ENCODE measurements around the gene DRC3.

DRC3 gene

DNA sequence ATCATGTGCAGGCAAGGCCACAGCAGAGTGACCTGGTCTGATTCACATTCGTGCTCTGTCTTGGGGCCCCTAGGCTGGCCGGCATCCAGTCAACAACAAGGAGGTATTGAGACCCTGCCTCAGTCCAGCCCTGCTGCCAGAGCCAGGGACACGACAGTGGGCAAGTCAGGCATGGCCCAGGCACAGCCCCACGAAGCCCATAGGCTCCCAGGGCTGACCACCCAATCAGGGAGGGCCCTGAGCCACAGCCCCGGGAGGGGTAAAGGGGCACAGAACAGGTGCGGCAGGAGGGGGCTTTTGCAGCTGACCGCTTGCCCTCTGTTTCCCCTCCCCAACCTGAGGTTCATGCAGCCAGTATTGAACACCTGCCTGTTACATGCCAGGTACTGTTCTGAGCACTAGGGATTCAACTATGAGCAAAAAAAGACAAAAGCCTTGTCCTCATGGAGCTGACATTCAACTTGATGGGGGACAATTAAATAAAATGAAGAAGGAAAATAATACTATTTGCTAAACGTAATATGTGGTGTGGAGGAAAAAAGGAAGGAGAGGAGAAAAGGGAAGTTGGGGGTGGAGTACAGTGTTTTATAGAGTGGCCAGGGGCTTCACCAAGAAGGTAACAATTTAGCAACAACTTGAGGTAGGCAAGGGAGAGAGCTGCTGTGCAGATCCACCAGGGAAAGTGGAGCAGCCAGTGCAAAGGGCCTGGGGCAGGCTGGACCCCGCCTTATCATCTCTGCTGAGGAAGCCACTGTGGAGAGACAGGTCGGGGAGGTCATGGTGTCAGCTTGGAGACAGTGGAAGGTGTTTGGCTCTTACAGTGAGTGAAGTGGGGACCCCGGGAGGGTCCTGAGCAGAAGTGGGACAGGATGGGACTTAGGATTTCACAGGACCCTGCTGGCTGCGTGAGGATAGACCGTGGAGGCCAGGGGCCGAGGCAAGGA lies 6.1 kb downstream of the DRC3 start:
- TF ChIP-seq, protein P1, sequence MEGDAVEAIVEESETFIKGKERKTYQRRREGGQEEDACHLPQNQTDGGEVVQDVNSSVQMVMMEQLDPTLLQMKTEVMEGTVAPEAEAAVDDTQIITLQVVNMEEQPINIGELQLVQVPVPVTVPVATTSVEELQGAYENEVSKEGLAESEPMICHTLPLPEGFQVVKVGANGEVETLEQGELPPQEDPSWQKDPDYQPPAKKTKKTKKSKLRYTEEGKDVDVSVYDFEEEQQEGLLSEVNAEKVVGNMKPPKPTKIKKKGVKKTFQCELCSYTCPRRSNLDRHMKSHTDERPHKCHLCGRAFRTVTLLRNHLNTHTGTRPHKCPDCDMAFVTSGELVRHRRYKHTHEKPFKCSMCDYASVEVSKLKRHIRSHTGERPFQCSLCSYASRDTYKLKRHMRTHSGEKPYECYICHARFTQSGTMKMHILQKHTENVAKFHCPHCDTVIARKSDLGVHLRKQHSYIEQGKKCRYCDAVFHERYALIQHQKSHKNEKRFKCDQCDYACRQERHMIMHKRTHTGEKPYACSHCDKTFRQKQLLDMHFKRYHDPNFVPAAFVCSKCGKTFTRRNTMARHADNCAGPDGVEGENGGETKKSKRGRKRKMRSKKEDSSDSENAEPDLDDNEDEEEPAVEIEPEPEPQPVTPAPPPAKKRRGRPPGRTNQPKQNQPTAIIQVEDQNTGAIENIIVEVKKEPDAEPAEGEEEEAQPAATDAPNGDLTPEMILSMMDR (IDR thresholded peaks at IDR 0.05; ENCODE audit: borderline replicate concordance, insufficient read depth, low read depth, low read length): no peak
- no peak overlapping the region for H3K4me3 ChIP-seq (ENCODE audit: low read depth, low read length)

DNA sequence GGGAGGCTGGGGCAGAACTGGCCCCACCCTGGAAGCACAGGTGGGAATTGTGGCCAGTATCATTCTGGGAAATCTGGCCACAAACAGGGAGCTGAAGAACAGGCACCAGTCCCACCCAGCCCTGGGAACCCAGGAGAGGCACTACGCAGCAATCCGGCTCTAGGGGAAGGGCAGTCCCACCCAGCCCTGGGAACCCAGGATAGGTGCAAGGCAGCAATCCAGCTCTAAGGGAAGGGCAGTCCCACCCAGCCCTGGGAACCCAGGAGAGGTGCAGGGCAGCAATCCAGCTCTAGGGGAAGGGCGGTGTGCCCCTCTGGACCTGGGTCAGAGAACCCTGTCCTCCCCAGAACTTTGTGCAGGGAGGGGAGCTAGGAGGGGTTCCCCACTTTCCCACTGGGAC lies 7.1 kb downstream of the DRC3 start:
- TF ChIP-seq, protein P1 (IDR thresholded peaks at IDR 0.05; ENCODE audit: borderline replicate concordance, insufficient read depth, low read depth, low read length): no peak
- H3K4me3 ChIP-seq (ENCODE audit: low read depth, low read length): no peak overlapping the region

DNA sequence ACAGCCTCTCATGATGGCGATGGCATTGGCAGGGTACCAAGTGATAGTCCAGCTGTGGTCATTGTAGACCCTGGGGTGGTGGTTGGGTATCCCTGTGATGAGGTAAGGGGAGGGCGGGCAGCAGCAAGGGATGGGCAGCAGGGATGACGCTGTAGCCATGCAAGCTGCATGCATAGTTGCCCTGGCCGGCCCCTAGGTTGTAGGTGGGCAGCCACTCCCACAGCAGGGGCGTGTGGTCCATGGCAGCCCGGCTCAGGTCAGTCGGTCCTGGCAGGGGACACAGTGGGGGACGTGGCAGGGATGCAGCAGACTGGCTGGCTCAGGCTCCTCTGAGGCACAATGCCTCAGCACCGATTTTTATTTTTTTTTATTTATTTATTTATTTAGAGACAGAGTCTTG lies 8.7 kb downstream of the DRC3 start:
- TF ChIP-seq, protein P1 (IDR thresholded peaks at IDR 0.05; ENCODE audit: borderline replicate concordance, insufficient read depth, low read depth, low read length): no peak
- no peak overlapping the region for H3K4me3 ChIP-seq (ENCODE audit: low read depth, low read length)

DNA sequence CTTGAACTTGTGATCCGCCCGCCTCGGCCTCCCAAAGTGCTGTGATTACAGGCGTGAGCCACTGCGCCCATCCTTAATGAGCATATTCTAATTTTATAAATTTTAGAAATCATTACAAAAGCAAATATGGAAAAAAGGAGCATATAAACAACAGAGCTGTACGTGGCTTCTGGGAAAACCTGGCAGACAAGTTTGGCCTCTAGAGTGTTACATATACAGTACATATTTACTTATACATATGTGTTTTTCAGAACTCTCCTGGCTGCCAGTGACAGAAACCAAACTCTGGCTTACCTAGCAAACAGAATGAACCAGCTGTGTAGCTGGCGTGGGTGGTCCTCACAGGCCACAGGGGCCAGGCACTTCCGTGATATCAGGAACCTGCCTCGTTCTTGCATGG lies 10.1 kb downstream of the DRC3 start:
- TF ChIP-seq, protein P1 (IDR thresholded peaks at IDR 0.05; ENCODE audit: borderline replicate concordance, insufficient read depth, low read depth, low read length): no peak

DNA sequence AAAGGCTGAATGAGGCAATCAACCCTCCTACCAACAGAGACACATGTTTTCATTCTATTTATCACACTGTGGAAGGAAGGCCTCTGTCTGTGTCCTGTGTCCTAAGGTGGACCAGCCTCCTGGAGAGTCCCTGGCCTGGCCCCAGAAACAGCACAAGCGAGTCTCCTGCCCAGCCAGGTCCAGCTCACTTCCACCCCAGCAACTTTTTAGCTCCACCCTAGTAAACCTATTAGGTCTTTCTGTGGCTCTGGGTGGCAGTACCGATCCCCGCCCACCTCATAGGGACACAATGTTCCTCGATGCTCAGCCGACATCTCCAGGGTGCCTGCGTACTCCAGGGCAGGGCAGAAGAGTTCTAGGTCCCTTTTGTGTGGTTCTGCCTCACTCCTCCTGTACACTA lies 10.7 kb downstream of the DRC3 start:
- no peak overlapping the region for H3K4me3 ChIP-seq (ENCODE audit: low read depth, low read length)
- TF ChIP-seq, protein P1 (IDR thresholded peaks at IDR 0.05; ENCODE audit: borderline replicate concordance, insufficient read depth, low read depth, low read length): no peak

More for the DNA sequence above, 10.1 kb downstream of the DRC3 start:
- H3K4me3 ChIP-seq (ENCODE audit: low read depth, low read length): no peak overlapping the region

DNA sequence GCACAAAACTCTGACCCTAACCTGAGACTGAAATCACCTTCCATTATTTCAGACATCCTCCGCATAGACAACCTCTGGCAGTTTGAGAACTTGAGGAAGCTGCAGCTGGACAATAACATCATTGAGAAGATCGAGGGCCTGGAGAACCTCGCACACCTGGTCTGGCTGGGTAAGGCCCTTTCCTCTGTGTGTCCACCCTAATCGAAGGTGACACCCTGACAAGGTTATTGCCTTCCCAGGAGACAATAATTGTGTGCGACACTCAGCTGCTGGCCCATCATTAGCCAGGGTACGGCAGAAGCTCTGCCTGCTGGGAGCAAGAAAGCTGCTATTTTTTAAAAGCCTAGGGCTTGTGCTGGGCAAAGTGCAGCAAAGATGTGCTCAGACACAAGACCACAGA lies 11.1 kb downstream of the DRC3 start:
- H3K4me3 ChIP-seq (ENCODE audit: low read depth, low read length): no peak overlapping the region
- TF ChIP-seq, protein P1 (IDR thresholded peaks at IDR 0.05; ENCODE audit: borderline replicate concordance, insufficient read depth, low read depth, low read length): no peak

DNA sequence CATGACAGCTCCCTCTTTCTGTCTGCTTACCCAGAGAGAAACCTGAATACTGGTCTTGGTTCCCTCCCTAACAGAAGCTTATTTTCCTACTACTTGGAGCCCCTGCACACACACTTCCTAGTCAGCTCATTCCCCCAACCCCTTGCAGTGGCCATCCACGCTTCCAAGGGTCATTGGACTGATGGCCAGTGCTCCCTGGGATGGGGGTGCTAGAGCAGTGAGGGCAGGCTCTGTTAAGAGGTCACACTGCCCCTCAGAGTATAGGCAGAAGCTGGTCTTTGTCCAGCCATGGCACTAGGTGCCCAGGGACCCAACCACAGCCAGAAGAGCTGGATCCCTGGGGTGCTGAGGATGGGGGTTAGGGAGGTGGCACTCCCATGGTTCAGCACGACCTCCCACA lies 12.5 kb downstream of the DRC3 start:
- TF ChIP-seq, protein P1 (IDR thresholded peaks at IDR 0.05; ENCODE audit: borderline replicate concordance, insufficient read depth, low read depth, low read length): no peak

More for the DNA sequence above, 12.5 kb downstream of the DRC3 start:
- H3K4me3 ChIP-seq (ENCODE audit: low read depth, low read length): no peak overlapping the region
